Tibial nerve (tissue), 4 donors: ENCODE results near the gene APEH.

ENCODE experiments used
- EP300 ChIP-seq, 2 donors: sonication (generic); formaldehyde crosslinking; IDR thresholded peaks; one replicate each; pipeline ENCODE4 v1.6.1; 2017; ENCODE audit warnings: antibody characterized with exemption in 2 of 2, mild to moderate bottlenecking in 1 of 2
- POLR2A ChIP-seq, 2 donors: fragments of 450-650 bp; IDR thresholded peaks; one replicate each; pipeline ENCODE4 v1.6.1; 2017; ENCODE audit warnings: antibody characterized with exemption in 2 of 2, mild to moderate bottlenecking in 2 of 2, moderate library complexity in 2 of 2
- TF ChIP-seq, protein P1 (sequence below), 5 experiments: fragments of 200-600 bp in 3 of 5; fragments of 450-650 bp in 2 of 5; sonication (generic) in 3 of 5; IDR thresholded peaks; one replicate each; pipeline ENCODE4 v1.5.1; 2016 to 2019; ENCODE audit warnings: antibody characterized with exemption in 5 of 5, mild to moderate bottlenecking in 3 of 5, moderate library complexity in 2 of 5

DNA sequence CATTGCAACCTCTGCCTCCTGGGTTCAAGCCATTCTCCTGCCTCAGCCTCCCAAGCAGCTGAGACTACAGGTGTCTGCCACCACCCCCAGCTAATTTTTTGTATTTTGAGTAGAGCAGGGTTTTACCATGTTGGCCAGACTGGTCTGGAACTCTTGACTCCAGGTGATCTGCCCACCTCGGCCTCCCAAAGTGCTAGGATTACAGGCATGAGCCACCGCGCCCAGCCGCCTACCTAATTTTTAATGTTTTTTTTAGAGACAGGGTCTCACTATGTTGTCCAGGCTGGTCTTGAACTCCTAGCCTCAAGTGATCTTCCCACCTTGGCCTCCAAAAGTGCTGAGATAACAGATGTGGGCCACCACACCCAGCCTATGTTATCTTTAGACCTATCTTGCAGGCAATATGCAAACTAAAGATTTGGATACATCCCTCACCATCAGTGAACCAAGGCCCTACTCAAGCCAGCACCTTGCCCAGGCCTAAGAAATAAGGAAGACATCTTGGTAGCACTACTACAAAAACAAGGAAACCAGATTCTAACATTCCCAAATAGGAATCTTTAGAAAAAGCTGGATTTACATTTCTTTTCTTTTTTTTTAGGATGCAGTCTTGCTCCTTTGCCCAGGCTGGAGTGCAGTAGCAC, 55.9 kb downstream of the APEH start:
- TF ChIP-seq, protein P1, sequence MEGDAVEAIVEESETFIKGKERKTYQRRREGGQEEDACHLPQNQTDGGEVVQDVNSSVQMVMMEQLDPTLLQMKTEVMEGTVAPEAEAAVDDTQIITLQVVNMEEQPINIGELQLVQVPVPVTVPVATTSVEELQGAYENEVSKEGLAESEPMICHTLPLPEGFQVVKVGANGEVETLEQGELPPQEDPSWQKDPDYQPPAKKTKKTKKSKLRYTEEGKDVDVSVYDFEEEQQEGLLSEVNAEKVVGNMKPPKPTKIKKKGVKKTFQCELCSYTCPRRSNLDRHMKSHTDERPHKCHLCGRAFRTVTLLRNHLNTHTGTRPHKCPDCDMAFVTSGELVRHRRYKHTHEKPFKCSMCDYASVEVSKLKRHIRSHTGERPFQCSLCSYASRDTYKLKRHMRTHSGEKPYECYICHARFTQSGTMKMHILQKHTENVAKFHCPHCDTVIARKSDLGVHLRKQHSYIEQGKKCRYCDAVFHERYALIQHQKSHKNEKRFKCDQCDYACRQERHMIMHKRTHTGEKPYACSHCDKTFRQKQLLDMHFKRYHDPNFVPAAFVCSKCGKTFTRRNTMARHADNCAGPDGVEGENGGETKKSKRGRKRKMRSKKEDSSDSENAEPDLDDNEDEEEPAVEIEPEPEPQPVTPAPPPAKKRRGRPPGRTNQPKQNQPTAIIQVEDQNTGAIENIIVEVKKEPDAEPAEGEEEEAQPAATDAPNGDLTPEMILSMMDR (IDR thresholded peaks at IDR 0.05), result no peak
- TF ChIP-seq POLR2A (IDR thresholded peaks at IDR 0.05) (no peak), EP300 (IDR thresholded peaks at IDR 0.05) (no peak)
